HG03103 (cell line): ENCODE data around the gene SCYGR3.

ENCODE experiments used
- ATAC-seq: cut with Tn5 transposase; IDR thresholded peaks from one replicate; pipeline ENCODE4 v1.9.1; 2021; ENCODE audit warnings: low read depth; ENCODE audit not compliant: unreplicated experiment

Gene SCYGR3, protein sequence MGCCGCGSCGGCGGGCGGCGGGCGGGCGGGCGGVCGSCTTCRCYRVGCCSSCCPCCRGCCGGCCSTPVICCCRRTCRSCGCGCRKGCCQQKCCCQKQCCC

DNA sequence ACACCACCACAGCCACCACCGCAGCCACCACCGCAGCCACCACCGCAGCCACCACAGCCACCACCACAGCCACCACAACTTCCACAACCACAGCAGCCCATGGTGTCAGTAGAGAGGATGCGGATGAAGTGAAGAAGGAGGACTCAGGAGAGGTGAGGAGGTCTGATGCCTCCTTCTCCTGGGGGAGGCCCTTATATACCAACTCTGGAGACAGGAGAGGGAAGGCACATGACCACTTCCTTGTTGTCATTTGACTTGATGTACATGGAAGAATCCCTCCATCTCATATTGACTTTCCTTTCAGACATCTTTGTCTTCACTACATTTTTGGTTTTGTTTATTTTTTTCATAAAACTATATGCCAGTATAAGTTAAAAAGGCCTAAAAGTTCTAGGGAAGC lies at the start of gene SCYGR3:
Gene SCYGR3, minus strand, starts transcription at position 101 of the 400 bp plus-strand sequence. Its CDS starts 0 bp downstream, at position 101.
- ATAC-seq: no peak

DNA sequence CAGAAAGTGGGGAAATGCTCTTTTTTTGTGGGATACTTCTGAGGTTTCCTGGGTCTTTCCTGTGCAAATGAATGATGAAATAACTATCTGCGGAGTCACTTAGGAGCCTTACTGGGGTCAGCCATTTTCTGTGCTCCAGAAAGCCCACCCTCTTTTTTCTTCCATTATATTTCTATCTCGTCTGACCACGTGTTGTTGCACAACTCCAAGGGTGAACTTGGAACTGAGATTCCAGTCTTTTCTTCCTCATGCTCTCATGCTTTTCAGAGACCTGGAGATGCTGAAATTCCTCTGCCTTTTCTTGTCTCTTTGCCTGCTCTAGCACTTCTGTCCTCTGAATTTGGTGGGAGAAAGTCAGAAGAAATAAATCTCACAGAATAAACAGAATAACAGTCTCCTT lies 47.2 kb upstream of the SCYGR3 start:
- no peak for ATAC-seq

DNA sequence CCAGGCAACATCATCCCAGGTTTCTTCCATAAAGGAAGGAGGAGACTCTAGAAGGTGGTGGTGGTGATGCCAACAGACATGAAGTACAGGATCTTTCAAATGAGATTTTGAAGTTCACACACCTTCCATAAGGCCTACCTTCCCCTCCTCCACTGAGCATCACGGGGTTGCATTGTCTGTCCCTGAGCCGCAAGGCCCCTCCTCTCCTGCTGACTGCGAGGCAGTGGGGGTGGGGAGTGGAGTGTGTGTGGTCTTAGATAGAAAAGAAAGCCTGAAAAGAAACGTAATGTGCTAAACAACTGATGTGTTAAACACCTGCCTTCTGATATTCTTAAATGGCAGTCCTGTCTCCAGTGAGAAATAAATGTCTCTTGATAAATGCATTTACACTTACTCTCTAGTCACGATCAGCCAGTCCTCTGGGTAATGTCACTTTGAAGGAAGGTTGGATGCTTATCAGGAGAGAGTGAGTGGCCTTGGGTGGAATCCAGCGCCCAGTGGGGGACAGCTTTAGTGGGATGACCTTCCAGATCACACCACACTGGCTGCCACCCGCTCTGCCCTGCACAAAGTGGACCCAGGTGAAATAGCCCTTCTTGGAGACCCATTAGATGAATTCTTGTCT lies 46.5 kb upstream of the SCYGR3 start:
- no peak for ATAC-seq

DNA sequence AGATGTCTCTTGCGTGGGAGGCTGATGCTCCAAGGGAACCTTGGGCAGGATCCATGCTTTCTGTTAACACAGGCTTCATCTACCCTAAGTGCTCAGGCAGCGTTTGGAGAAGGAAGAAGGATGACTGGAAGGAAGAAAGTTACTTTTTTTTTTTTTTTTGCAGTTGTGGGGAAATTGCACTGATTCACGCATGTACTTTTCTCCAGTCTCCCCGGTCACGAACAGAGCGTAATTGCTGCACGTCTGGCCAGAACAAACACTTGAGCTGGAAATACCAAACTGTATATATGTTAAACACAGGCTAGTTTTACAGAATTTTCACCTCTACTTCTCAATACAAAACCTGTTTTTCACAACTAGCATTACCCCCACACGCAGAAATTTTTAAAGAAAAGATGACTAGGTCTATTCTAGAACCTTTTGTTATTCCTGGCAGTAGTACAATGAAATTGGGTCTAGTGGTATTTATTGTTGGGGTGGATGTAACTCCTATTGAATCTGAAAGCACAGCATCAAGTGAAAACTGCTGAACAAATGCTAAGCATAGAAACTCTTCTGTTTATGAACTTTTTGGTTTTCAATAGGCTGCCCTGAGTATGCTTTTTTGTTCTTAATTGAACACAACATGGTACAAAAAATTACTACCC lies 42.7 kb upstream of the SCYGR3 start:
- ATAC-seq: no peak

DNA sequence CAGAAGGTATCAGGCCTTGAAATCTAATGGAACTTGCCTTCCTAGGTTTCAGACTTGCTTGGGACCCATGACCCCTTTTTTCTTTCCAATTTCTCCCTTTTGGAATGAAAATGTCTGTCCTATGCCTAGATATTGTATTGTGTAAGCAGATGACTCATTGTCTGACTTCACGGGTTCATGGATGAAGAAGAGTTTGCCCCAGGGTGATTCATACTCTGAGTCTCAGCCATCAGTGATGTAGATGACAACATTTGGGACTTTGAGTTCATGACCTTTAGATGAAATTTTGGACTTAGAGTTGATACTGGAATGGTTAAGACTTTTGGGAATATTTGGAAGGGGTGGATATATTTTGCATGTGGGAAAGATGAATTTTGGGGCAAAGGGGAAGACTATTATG lies 40.8 kb upstream of the SCYGR3 start:
- ATAC-seq: no peak

DNA sequence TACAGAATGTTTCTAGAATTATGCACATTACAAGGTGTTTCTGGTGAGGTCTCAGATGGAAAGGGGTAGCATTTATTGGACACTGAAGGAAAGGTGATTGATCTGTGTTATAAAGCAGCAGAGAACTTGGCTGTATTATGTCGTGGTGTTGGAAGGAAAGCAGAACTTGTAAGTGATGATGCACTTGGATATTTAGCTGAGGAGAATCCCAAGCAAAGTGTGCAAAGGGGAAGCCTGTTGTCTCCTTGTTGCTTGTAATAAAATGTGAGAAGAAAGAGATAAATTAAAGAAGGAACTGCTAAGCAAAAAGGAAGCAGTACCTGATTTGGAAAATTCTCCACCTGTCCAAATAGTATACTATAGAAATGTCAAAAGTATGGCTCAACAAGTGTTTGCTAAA lies 39.8 kb upstream of the SCYGR3 start:
- no peak for ATAC-seq

DNA sequence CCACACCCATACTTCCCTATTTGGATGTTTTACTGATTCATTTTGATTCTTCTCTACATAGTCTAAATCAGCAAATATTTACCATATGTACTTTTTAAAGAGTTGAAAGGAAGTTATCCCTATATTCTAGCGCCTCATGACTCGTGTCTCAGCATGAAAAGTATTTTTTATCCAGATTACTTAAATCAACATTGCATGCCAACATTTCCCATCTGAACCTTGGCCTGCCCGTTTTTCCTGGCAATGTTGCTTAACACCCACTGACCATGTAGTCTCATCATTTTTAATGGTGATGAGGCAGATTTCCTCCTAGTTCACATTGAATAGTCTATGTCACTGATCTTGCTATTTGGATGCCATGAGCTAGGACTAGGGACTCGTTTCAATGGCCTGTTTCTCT lies 38.8 kb upstream of the SCYGR3 start:
- no peak for ATAC-seq

DNA sequence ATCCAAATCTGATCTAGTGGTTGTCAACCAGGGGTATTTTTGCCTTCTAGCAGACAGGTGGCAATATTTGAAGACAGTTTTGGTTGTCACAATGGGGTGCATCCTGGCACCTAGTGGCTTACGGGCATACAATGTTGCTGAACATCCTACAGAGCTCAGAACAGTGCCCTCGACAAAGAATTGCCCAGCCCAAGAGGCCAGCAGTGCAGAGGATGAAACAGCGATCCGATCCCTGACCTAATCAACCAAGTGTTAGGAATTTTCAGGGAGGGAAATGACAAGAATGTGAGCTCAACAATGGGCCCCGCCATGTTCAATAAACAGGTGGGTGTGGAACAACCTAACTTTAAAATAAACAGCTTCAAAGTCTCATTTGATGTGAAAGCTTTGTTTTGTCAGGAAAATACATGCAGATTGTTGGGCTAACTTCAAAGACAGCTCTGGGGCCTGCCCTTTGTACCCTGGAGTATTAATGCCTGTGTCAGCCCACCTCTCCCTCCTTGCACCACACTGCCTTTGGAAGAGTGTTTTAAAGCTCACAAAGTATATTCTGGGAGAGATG lies 29.4 kb upstream of the SCYGR3 start:
- ATAC-seq: no peak

DNA sequence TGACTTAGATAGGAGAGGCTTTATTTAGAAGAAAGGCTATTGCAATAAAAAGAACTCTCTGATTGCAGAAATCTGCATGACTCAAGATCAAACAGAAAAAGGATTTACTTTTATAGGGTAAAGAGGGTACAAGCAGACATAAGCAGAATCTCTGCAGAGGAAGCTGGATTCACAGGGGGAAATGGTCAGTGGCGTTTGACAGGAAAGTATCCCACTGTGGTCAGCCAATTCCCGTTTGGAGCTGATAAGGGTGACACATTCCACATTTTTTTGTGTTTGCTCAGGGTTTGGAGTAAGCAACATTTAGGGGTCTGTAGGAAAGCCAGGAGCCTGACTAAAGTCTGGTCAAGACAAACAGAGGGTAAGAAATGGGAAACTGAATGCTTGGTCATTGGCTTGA lies 28.0 kb upstream of the SCYGR3 start:
- no peak for ATAC-seq

DNA sequence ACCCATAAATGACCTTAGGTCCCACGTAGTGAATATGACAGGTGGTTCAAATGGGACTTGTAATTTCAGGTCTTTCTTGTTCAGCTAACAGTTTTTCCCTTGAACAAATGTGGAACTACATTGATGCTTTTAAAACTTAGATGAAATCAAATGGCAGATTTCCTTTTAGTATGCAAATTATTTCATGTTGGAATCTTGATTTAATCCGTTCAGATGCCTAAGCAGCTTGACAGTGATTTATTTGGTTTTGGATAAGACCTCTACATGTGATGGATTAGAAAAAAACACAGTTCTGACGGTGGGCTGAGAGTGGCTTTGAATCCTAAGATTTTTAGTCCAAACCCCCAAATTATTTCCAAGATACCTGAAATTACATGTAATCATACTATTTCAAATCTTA lies 19.6 kb upstream of the SCYGR3 start:
- no peak for ATAC-seq

DNA sequence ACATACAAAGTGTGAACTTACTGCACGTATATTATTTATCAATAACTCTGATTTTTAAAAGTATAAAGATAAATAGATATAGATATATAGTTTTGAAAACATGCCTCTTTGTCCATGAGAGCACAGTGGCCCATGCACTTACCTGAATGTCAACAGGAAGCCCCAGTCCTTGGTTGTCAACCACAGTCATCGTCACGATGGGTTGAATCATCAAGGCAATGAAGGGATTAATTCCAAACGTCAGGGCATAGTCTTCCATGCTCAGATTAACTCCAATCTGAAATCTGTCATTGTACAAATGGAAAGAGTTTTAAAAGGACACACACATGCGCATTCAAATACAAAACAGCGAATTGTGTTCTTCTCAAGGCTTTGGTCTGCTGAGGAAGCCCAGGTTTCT lies 18.2 kb upstream of the SCYGR3 start:
- no peak for ATAC-seq

DNA sequence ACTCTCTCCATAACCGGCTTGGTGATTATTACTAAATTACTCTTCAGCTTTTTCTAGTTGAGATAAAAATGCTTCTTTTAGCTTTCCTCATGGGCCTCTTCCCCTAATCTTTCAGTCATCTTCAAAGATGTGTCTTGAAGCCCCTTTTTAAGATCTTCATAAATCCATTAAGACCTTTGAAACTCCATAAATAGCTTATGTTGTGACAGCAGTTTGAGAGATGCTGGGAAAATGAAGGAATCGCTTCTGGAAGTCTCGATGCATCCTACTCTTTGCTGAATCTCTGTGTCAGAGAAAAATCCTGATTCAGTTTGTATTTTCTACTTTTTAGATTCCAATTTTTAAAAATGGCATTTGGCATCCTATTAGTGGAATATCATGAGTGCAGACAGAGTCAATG lies 15.7 kb upstream of the SCYGR3 start:
- ATAC-seq: no peak

DNA sequence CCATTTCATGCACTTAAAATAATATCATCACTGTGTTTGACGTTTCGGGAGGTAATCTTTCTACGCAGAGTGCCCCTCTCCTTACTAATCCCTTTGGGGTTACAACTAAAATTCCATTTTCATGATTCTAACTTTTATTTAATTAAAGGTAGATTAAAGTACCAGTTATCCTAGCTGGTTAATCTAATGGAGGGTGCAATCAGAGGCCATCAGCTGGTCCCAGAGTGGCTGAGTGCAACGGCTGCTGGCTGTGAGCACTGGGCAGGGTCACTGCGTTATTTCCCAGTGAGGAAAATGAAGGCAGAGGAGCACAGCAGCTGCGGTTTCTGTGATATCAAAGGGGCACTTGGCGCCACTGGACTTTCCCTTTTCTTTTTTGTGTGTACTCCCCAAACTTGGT lies 14.8 kb upstream of the SCYGR3 start:
- no peak for ATAC-seq

DNA sequence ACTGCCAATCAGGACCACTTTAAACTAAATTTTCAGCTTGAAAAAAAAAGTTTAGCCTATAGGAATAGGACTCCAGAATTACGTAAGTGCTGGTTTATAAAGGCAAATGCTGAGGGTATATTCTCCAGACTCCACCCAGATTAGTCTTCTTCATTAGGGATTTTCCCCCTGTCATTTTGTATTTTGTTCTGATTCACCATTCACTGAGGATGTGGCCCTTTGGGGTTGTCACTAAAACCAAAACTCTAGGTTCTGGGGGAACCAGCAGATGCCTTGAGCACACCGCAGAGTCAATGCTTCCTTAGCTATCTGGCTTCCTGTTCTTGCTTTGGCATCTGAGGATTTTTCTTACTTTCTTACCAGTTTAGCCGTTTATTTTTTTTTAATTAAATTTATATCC lies 13.1 kb upstream of the SCYGR3 start:
- ATAC-seq: peak; percentile 93

DNA sequence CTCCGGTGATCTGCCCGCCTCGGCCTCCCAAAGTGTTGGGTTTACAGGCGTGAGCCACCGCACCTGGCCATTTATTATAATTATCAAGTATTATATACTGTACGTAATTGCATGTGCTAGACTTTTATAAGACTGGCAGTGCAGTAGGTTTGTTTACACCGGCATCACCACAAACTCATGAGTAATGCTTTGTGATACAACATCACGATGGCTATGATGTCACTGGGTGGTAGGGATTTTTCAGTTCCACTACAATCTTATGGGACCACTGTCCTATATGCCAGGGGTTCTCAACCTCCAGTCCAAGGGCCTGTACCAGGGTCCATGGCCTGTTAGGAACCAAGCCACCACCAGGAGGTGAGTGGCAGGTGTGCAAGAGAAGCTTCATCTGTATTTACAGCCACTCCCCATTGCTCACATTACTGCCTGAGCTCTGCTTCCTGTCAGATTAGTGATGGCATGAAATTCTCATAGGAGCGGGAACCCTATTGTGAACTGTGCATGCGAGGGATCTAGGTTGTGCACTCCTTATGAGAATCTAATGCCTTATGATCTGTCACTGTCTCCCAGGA lies 12.0 kb upstream of the SCYGR3 start:
- no peak for ATAC-seq

DNA sequence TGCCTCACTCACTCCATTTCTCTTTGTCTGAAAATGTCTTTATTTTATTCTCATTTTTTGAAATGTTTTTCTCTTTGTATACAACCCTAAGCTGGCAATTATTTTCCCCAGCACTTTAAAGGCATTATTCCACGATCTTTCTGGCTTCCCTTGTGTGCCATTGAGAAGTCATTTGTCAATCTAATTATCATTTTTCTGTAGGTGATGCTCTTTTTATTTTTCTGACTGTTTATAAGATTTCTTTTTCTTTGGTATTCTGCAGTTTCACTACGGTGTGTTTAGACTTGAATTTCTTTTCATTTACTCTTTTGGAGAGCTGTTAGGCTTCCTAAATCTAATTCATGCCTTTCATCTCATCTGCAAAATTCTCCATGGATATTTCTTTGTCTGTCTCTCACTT lies 10.8 kb upstream of the SCYGR3 start:
- no peak for ATAC-seq

DNA sequence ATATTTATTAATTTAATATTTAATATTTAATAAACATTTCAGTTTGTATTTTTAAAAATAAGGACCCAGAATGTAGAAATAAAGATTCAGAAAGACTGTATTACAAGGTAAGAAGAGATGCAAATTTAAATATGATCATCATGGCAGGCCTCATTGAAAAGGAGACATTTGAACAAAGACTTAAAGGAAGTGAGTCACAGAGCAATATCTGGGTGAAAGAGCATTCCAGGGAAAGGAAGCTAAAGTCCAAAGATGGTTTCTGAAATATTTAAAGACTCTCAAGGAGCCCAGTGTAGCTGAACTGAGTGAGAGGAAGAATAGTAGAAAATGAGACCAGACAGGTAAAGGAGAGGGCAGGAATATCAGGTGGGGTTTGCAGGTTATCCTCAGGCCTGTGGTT lies 8.6 kb upstream of the SCYGR3 start:
- no peak for ATAC-seq

DNA sequence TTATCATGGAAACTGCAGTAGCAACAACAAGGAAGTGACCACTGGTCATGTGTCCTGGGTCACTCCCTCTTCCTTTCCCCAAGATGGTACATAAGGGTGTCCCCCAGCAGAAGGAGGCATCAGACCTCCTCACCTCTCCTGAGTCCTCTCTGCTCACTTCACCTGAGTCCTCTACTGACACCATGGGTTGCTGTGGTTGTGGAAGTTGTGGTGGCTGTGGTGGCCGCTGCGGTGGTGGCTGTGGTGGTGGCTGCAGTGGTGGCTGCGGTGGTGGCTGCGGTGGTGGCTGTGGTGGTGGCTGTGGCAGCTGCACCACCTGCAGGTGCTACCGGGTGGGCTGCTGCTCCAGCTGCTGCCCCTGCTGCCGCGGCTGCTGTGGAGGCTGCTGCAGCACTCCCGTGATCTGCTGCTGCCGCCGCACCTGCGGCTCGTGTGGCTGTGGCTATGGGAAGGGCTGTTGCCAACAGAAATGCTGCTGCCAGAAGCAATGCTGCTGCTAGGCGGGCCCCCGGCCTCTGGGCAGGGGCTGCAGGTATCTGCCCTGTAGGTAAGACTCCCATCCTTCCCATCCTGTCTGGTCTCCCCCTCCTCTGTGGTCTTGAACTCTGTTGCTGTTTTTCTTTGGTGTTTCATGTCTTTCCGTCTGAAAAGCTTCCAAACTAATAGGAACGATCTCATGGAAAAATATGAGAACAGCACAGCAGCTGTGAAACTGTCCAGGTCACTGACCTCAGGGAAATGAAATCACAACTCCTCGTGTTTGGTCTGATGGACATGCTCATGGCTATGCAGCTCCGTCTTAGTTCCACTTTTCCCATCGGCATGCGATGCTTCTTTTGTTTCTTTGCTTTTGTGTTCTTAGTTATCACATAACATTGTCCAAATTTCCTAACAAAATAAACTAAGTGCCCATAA lies 2.9 kb upstream of the SCYGR3 start, which contains the start of gene SCYGR4:
Gene SCYGR4, plus strand, starts transcription at position 183 of the 915 bp plus-strand sequence. Its CDS starts 0 bp downstream, at position 183.
- no peak for ATAC-seq

DNA sequence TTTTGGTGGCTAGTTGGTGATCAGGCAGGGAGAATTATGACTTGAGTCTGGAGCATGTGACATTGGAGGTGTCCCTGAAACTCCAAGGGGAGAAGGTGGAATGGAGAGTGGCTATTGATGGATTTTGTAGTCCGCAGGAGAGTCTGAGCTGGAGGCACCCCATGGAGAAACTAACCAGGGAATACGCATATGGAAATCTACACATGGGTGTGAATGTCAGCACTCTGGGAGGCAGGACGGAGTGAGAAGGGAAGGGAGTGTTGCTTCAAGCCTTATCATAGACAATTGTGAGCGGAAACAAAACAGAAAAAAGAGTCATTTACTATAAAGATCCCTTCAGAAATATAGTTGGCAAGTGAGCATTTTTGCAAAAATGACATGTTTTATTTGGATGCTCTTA lies 2.0 kb upstream of the SCYGR3 start:
- no peak for ATAC-seq

DNA sequence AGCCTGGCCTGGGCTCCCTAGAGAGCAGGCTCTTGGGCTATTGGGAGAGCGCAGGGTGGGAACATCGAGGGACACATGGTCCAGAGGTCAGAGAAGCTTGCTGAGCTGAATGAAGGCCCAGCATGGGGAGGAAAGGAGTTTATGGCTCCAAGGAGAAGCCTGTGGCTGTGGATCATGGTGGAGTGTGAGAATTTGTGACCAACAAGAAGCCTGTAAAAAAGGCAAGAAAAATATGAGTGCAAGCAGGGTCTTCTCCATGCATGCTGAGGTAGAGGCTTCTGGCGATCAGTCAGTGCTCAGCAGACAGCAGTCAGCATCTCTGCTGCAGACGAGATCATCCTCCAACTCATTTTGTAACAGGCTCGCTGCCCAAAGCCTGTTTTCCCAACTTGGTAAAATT lies 1.3 kb upstream of the SCYGR3 start:
- no peak for ATAC-seq

DNA sequence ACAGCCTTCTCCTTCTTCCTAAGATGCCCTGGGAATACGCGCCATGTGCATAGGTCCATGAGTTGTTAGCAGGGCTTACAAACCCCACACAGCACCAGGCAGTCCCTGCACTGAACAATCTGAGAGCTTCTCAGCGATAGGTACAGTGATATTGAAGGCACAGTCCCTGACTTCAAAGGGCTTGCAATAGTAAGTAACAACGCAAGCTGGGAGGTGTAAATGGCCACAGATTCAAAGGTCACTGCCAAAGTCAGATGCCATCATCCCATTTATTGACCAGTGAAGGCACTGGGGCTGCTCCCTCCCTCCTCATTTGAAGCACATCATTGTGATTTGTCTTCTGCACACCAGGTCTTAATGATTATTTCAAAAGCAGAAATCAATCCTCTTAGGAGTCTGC lies 541 bp upstream of the SCYGR3 start:
- no peak for ATAC-seq
